HepG2 (cell line): ENCODE data around the gene DDX31. TPM values are rescaled to one million over a fixed set of nuclear protein-coding genes. Genes with fewer than 3 reads are reported as not detected.

ENCODE experiments used
- ATAC-seq: fragments of 200-7000 bp; cut with Tn5 transposase; 3 replicates; pipeline ENCODE4 v1.9.1; 2020; ENCODE audit warnings: mild to moderate bottlenecking, moderate library complexity
- BruUV-seq: library from RNA; stranded (reverse); fragments of 400-500 nt; replicated peaks from 2 replicates; lab custom pipeline; 2021; lab: Mats Ljungman, UMichigan
- CTCF ChIA-PET: fragments of 300-600 bp; formaldehyde crosslinking; extraction: SDS; loops from one replicate; lab custom pipeline; 2021; ENCODE audit warnings: low total read pairs, inconsistent platforms, low intra/inter-chr PET ratio; lab: Yijun Ruan, JAX
- POLR2A ChIA-PET: fragments of 350-600 bp; sonication (Branson Sonifier 250); formaldehyde crosslinking; loops from one replicate; lab custom pipeline; 2020; ENCODE audit warnings: antibody characterized with exemption, inconsistent platforms; lab: Yijun Ruan, JAX
- DNase-seq: peaks from one replicate; pipeline ENCODE4 v3.0.0-alpha.2; 2015; ENCODE audit warnings: low spot score
- FAIRE-seq: peaks from 3 replicates; lab custom pipeline; 2011; peaks lifted over from hg19 to GRCh38; lab: Jason Lieb, UNC
- H2AFZ ChIP-seq: one replicate; pipeline ENCODE4 v1.6.1; 2011; ENCODE audit warnings: low read length, inconsistent platforms
- H3K27ac ChIP-seq: fragments of 300-600 bp; 3 replicates; pipeline ENCODE4 v1.8.0; 2011; ENCODE audit warnings: mixed run types, mild to moderate bottlenecking, mixed read lengths, low read length, inconsistent platforms; ENCODE audit not compliant: insufficient read depth; ENCODE audit errors: extremely low read length
- H3K27me3 ChIP-seq, 2 experiments: fragments of 200-600 bp in 1 of 2; 2 replicates in 1 of 2; 3 replicates in 1 of 2; pipeline versions ENCODE4 v1.6.0 to v1.8.0; 2011; ENCODE audit warnings: low read length in 2 of 2, mild to moderate bottlenecking in 2 of 2, moderate library complexity in 2 of 2, inconsistent platforms in 1 of 2; ENCODE audit not compliant: insufficient read depth in 2 of 2, control insufficient read depth in 1 of 2
- H3K36me3 ChIP-seq, 2 experiments: fragments of 200-600 bp in 1 of 2; replicated peaks in 1 of 2; 2 replicates in 1 of 2; 3 replicates in 1 of 2; pipeline versions ENCODE4 v1.5.1 to v1.8.0; 2011; ENCODE audit warnings: low read length in 2 of 2, inconsistent platforms in 1 of 2; ENCODE audit not compliant: insufficient read depth in 2 of 2, control insufficient read depth in 1 of 2
- H3K4me1 ChIP-seq: 2 replicates; pipeline ENCODE4 v1.5.1; 2012; ENCODE audit warnings: low read length, inconsistent platforms; ENCODE audit not compliant: insufficient read depth
- H3K4me2 ChIP-seq: 2 replicates; pipeline ENCODE4 v1.6.0; 2011; ENCODE audit warnings: low read depth, low read length, inconsistent platforms
- H3K4me3 ChIP-seq, 3 experiments: fragments of 200-600 bp in 1 of 3; sonication (generic), shearing (Covaris generic) in 1 of 3; replicated peaks in 1 of 3; 2 replicates each; pipeline ENCODE4 v1.5.1; 2011 to 2016; ENCODE audit warnings: low read length in 3 of 3, inconsistent platforms in 2 of 3, low read depth in 2 of 3, mild to moderate bottlenecking in 2 of 3, control low read depth in 1 of 3, mixed read lengths in 1 of 3; ENCODE audit not compliant: insufficient read depth in 1 of 3
- H3K79me2 ChIP-seq: one replicate; pipeline ENCODE4 v1.6.1; 2011; ENCODE audit warnings: low read length, inconsistent platforms; ENCODE audit not compliant: insufficient read depth
- H3K9ac ChIP-seq: 2 replicates; pipeline ENCODE4 v1.6.0; 2011; ENCODE audit warnings: mild to moderate bottlenecking, low read depth, low read length, inconsistent platforms; ENCODE audit not compliant: insufficient read depth
- H3K9me3 ChIP-seq: 2 replicates; pipeline ENCODE4 v1.5.1; 2012; ENCODE audit warnings: mild to moderate bottlenecking, low read length
- H4K20me1 ChIP-seq: 2 replicates; pipeline ENCODE4 v1.6.0; 2011; ENCODE audit warnings: inconsistent platforms, mild to moderate bottlenecking, low read length, moderate library complexity; ENCODE audit not compliant: insufficient read depth
- CTCF ChIP-seq: sonication (generic); formaldehyde crosslinking; IDR thresholded peaks from 2 replicates; pipeline ENCODE4 v1.5.0; 2020; ENCODE audit warnings: mild to moderate bottlenecking, missing genetic modification reagents, moderate library complexity
- FOXK2 ChIP-seq: fragments of 450-650 bp; IDR thresholded peaks from 2 replicates; pipeline ENCODE4 v1.6.1; 2016
- ZBTB7A ChIP-seq: sonication (generic); formaldehyde crosslinking; IDR thresholded peaks from 2 replicates; pipeline ENCODE4 v1.8.0; 2022; ENCODE audit warnings: mild to moderate bottlenecking, missing genetic modification reagents
- ZNF629 ChIP-seq: sonication (generic); formaldehyde crosslinking; conservative IDR thresholded peaks from 2 replicates; pipeline ENCODE4 v1.5.0; 2020; ENCODE audit warnings: missing genetic modification reagents
- WGBS: methylation state at CpG from one replicate; pipeline ENCODE4 v1.1.6; 2017; ENCODE audit warnings: low lambda C conversion rate; 5-methylcytosine and 5-hydroxymethylcytosine counted together
- in situ Hi-C: cut with HindIII; loops from 2 replicates; pipeline ENCODE4 v1.10.0; 2017; ENCODE audit warnings: low pct_unique_long_range_greater_than_20kb; ENCODE audit not compliant: extremely low pct_ligation_motif_present
- intact Hi-C: fragments of 100-400 bp; cut with micrococcal nuclease; formaldehyde crosslinking; loops from one replicate; pipeline ENCODE4 v1.10.0; 2022; ENCODE audit not compliant: unreplicated experiment
- polyA plus RNA-seq, 8 experiments: library from polyadenylated mRNA; depleted of rRNA in 3 of 8; stranded (reverse) in 7 of 8; unstranded in 1 of 8; fragments of >200 nt; fragmentation: Illumina TruSeq in 4 of 8; extraction: Trizol in 4 of 8; gene quantifications; 2 replicates each; pipeline versions ENCODE4 v1.2.1 to v1.2.3, GENCODE V29; 2011 to 2016; ENCODE audit warnings: low read depth in 4 of 8, missing spikeins in 1 of 8, mixed read lengths in 1 of 8; ENCODE audit not compliant: insufficient read depth in 1 of 8
- total RNA-seq, 5 experiments: library from RNA; depleted of rRNA; stranded (reverse); fragments of >200 nt; fragmentation: Illumina TruSeq; extraction: Trizol; gene quantifications; 2 replicates each; pipeline ENCODE4 v1.2.3, GENCODE V29; 2016; ENCODE audit warnings: low read depth in 1 of 5

DDX31 gene
- total and polyA plus RNA-seq, 2 of the 13 experiments (the other 11 are each of a cell fraction or from before 2014, with no cell fraction given), result 11.4 to 16.3 TPM

- TF ChIP-seq CTCF (CRISPR knock-in tag) (0 out of 2 replicates have a peak, but pooled peaks have one; percentile 27), ZBTB7A (CRISPR knock-in tag) (0 out of 2 replicates have a peak, but pooled peaks have one; percentile 54)
- TF ChIP-seq, all 625 proteins: peak for 3
Measured at GRCh38 chr9:132546148-132547051, 123.4 kb downstream of the DDX31 start (continued).

- CTCF ChIA-PET, result no interaction called here
- no peaks in the 10 kb centered on the region for H3K9me3 ChIP-seq
- intact Hi-C loops, result no loop called here
Measured at GRCh38 chr9:132545578-132545977, 124.2 kb downstream of the DDX31 start.

More at GRCh38 chr9:132545578-132545977, 124.2 kb downstream of the DDX31 start:
- 58% methylated on average over 8 of the region's 9 CpGs for WGBS
- Histone ChIP-seq H3K36me3 (no peaks in the 10 kb centered on the region), H3K4me3 (no peak overlapping the region), H4K20me1 (no peaks in the 10 kb centered on the region), H2AFZ (no peak overlapping the region), H3K27me3 (peaks cover 6 to 64% of the 10 kb centered on the region in 2 experiments), H3K27ac (no peak overlapping the region), H3K4me1 (peaks cover 8% of the 10 kb centered on the region; the same call in 1 of the 2 replicates), H3K4me2 (no peak overlapping the region), H3K79me2 (no peaks in the 10 kb centered on the region), H3K9ac (no peak overlapping the region)
- POLR2A ChIA-PET, result no interaction called here
- in situ Hi-C loops, result no loop called here
- ATAC-seq (no peak), DNase-seq (no peak), FAIRE-seq (no peak)
- BruUV-seq, result no TSS peak
- no peak for TF ChIP-seq FOXK2
- peak; percentile 62 for TF ChIP-seq ZNF629
